ENCODE data around the gene DCC. TPM values are rescaled to one million over a fixed set of nuclear protein-coding genes. Genes with fewer than 3 reads are reported as not detected.

Gene DCC
- total and polyA plus RNA-seq, 2 donors (not counting 1 experiment from before 2014, with no cell fraction given), result 0.14 TPM; not detected in 1

- Histone ChIP-seq H2AFZ (ENCODE audit: low read length) (no peak overlapping the region), H3K27me3 (ENCODE audit: control insufficient read depth, insufficient read depth, low read length) (no peaks in the 10 kb centered on the region), H3K36me3 (ENCODE audit: control insufficient read depth, insufficient read depth, low read length) (no peaks in the 10 kb centered on the region), H3K4me3 (replicated peaks in 1 of 4; ENCODE audit: control extremely low read depth in 1 of 4, insufficient read depth in 1 of 4, low read depth in 3 of 4, low read length in 4 of 4) (no peak overlapping the region), H3K9ac (ENCODE audit: insufficient read depth, low read length) (no peak overlapping the region), H3K4me2 (ENCODE audit: extremely low read depth, insufficient read depth, low read length) (no peak overlapping the region), H3K79me2 (ENCODE audit: control insufficient read depth, insufficient read depth, low read length) (no peaks in the 10 kb centered on the region), H3K9me3 (ENCODE audit: control insufficient read depth, insufficient read depth, low read depth, low read length) (no peaks in the 10 kb centered on the region), H4K20me1 (ENCODE audit: control insufficient read depth, extremely low read depth, insufficient read depth, low read length) (no peaks in the 10 kb centered on the region), H3K4me1 (ENCODE audit: control insufficient read depth, extremely low read depth, insufficient read depth, low read length) (no peaks in the 10 kb centered on the region), H3K27ac (ENCODE audit: insufficient read depth, low read length) (no peak overlapping the region)
- TF ChIP-seq EZH2 (IDR thresholded peaks at IDR 0.05; ENCODE audit: low read length, missing control alignments) (no peak), CTCF (conservative IDR thresholded peaks at IDR 0.05 in 1 of 2, IDR thresholded peaks at IDR 0.05 in 1 of 2; ENCODE audit: low read depth in 1 of 2, low read length in 2 of 2) (no peak)
- DNase-seq (ENCODE audit: low read depth in 2 of 2), result no peak
These were observed 475.7 kb downstream of the DCC start for GRCh38 chr18:52815651-52816050.

GRCh38 chr18:52816121-52816520, 476.1 kb downstream of the DCC start:
- no peaks in the 10 kb centered on the region for H4K20me1 ChIP-seq (ENCODE audit: control insufficient read depth, extremely low read depth, insufficient read depth, low read length)
- H3K79me2 ChIP-seq (ENCODE audit: control insufficient read depth, insufficient read depth, low read length), result no peaks in the 10 kb centered on the region
- DNase-seq (ENCODE audit: low read depth in 2 of 2), result no peak
- H2AFZ ChIP-seq (ENCODE audit: low read length), result no peak overlapping the region
- TF ChIP-seq CTCF (conservative IDR thresholded peaks at IDR 0.05 in 1 of 2, IDR thresholded peaks at IDR 0.05 in 1 of 2; ENCODE audit: low read depth in 1 of 2, low read length in 2 of 2) (no peak), EZH2 (IDR thresholded peaks at IDR 0.05; ENCODE audit: low read length, missing control alignments) (no peak)
- H3K4me2 ChIP-seq (ENCODE audit: extremely low read depth, insufficient read depth, low read length), result no peak overlapping the region
- H3K4me1 ChIP-seq (ENCODE audit: control insufficient read depth, extremely low read depth, insufficient read depth, low read length), result no peaks in the 10 kb centered on the region
- H3K4me3 ChIP-seq (replicated peaks in 1 of 4; ENCODE audit: control extremely low read depth in 1 of 4, insufficient read depth in 1 of 4, low read depth in 3 of 4, low read length in 4 of 4), result no peak overlapping the region
- H3K27ac ChIP-seq (ENCODE audit: insufficient read depth, low read length), result no peak overlapping the region
- no peaks in the 10 kb centered on the region for H3K9me3 ChIP-seq (ENCODE audit: control insufficient read depth, insufficient read depth, low read depth, low read length)
- H3K9ac ChIP-seq (ENCODE audit: insufficient read depth, low read length), result no peak overlapping the region
- no peaks in the 10 kb centered on the region for H3K36me3 ChIP-seq (ENCODE audit: control insufficient read depth, insufficient read depth, low read length)
- H3K27me3 ChIP-seq (ENCODE audit: control insufficient read depth, insufficient read depth, low read length), result no peaks in the 10 kb centered on the region

GRCh38 chr18:52822160-52822559, 482.2 kb downstream of the DCC start:
- TF ChIP-seq CTCF (conservative IDR thresholded peaks at IDR 0.05 in 1 of 2, IDR thresholded peaks at IDR 0.05 in 1 of 2; ENCODE audit: low read depth in 1 of 2, low read length in 2 of 2) (no peak), EZH2 (IDR thresholded peaks at IDR 0.05; ENCODE audit: low read length, missing control alignments) (no peak)
- Histone ChIP-seq H3K79me2 (ENCODE audit: control insufficient read depth, insufficient read depth, low read length) (no peaks in the 10 kb centered on the region), H3K9me3 (ENCODE audit: control insufficient read depth, insufficient read depth, low read depth, low read length) (no peaks in the 10 kb centered on the region), H3K4me3 (replicated peaks in 1 of 4; ENCODE audit: control extremely low read depth in 1 of 4, insufficient read depth in 1 of 4, low read depth in 3 of 4, low read length in 4 of 4) (no peak overlapping the region), H3K4me2 (ENCODE audit: extremely low read depth, insufficient read depth, low read length) (no peak overlapping the region), H3K4me1 (ENCODE audit: control insufficient read depth, extremely low read depth, insufficient read depth, low read length) (no peaks in the 10 kb centered on the region), H2AFZ (ENCODE audit: low read length) (no peak overlapping the region), H3K27ac (ENCODE audit: insufficient read depth, low read length) (no peak overlapping the region), H4K20me1 (ENCODE audit: control insufficient read depth, extremely low read depth, insufficient read depth, low read length) (no peaks in the 10 kb centered on the region), H3K36me3 (ENCODE audit: control insufficient read depth, insufficient read depth, low read length) (no peaks in the 10 kb centered on the region), H3K27me3 (ENCODE audit: control insufficient read depth, insufficient read depth, low read length) (no peaks in the 10 kb centered on the region), H3K9ac (ENCODE audit: insufficient read depth, low read length) (no peak overlapping the region)
- no peak for DNase-seq (ENCODE audit: low read depth in 2 of 2)

Data from fibroblast of lung (primary cell).